GM18868 (cell line): ENCODE measurements around the gene F2RL1.
"Not testable (repeated sequence)": the region's sequence is repeated elsewhere in the genome, so short reads cannot be mapped to it uniquely, and the experiment has no call there.

Experiments
- ATAC-seq: cut with Tn5 transposase; IDR thresholded peaks from one replicate; pipeline ENCODE4 v1.9.1; 2021; ENCODE audit warnings: mild to moderate bottlenecking, moderate library complexity; ENCODE audit not compliant: unreplicated experiment

F2RL1 gene, protein sequence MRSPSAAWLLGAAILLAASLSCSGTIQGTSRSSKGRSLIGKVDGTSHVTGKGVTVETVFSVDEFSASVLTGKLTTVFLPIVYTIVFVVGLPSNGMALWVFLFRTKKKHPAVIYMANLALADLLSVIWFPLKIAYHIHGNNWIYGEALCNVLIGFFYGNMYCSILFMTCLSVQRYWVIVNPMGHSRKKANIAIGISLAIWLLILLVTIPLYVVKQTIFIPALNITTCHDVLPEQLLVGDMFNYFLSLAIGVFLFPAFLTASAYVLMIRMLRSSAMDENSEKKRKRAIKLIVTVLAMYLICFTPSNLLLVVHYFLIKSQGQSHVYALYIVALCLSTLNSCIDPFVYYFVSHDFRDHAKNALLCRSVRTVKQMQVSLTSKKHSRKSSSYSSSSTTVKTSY

DNA sequence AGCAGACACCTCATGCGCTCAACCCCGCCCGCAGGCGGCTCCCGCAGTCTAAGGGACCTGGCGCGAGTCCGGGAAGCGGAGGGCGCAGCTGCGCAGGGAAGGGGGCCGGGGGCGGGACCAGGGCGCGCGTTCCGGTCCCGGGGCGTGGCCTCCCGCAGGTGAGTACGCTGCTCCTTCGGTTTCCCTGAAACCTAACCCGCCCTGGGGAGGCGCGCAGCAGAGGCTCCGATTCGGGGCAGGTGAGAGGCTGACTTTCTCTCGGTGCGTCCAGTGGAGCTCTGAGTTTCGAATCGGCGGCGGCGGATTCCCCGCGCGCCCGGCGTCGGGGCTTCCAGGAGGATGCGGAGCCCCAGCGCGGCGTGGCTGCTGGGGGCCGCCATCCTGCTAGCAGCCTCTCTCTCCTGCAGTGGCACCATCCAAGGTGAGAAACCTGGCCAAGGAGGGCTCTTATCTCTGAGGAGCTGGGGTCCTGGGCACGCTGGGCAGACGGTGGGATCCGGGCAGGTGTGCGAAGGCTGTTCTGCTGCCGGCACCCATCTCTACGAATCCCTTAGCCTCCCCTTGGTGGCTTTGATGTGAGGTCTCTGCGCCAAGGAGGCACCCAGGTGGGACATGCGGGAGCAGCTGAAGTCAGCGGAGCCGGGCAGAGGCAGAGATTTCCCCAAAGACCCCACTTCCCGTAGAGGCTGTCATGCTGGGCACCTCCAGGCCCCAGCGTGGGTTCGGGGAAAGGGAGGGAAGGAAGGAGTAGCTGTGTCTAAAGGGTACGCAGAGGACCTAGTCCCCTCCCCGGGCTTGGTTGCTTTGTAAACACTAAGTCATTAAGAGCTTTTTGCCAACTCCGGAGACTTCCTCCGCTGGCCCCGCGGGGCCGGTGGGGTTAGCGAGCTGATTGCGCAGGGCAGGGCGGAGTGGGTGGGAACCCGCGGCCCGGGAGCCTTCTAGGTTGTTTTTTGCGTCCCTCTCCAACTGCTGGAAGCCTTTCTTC lies at the start of gene F2RL1:
TSS of gene F2RL1 (plus strand) at position 187 of the 988 bp plus-strand sequence. CDS start at position 340, 153 bp downstream.
- no peak for ATAC-seq

DNA sequence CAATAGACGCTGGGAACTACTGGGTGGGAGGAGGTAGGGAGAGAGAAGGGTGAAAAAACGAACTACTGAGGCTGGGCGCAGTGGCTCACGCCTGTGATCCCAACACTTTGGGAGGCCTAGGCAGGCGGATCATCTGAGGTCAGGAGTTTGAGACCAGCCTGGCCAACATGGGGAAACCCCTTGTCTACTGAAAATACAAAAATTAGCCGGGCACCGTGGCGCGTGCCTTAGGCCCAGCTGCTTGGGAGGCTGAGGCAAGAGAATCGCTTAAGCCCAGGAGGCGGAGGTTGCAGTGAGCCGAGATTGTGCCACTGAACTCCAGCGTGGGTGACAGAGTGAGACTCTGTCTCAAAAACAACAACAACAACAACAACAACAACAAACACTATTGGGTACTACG lies 47.8 kb upstream of the F2RL1 start:
- ATAC-seq = not testable (repeated sequence)

DNA sequence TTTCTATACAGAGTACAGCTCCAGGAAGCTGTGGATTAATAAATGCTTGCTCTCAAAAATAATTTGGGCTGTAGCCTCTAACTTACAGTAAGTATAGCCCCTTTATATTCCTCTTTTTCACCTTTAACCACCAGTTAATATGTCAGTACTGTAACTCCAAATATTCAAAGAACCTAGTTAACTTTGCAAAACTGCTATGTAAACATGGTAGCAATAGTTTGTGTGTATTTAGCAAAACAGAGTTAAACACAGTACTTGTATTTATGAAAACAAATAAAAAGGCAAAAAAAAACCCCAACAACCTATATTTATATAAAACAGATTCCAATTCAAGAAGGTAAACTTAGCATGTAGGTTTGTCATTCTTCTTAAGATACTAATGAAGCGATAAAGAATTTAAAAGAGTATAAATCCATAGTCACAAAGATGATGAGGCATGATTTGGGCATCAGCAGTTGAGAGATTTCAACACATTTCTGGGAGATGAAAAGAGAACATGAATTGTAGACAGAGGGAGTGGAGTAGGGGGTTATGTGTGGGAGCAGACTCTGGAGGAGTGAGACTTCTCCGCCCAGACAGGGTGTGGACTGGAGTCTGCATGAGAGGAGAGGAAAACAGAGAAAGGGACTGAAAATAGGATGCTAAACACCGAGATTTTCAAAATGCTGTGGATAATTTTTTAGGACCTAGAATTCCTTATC lies 47.0 kb upstream of the F2RL1 start:
- no peak for ATAC-seq

DNA sequence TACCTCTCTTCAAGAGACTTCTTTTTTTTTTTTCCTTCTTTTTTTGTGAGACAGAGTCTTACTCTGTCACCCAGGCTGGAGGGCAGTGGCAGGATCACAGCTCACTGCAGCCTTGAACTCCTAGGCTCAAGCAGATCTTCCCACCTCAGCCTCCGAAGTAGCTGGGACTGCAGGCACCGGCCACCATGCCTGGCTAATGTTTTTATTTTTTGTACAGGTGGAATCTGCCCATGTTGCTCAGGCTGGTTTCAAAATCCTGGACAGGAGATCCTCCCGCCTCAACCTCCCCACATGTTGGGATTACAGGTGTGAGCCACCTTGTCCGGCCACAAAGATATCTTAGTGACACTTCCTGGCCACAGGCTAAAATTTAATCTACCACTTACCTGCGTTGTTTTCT lies 42.9 kb upstream of the F2RL1 start:
- no peak for ATAC-seq

DNA sequence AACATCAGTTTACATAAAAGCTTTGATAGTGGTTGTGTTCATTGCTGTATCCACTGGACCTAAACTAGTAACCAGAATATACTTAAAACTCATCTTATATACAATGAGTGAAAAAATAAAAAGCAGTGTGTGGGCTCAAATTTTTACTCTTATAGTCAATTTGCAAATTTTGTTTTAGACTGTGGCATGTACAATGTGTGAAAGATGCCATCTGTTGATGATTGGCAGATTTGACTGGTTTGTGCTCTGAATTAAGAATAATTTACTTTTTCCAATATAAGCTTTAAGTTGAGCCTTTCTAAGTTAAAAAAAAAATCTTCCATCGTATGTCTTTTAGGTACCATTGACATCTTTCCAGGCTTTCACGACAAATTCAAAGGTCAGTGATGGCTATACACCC lies 42.4 kb upstream of the F2RL1 start:
- no peak for ATAC-seq

DNA sequence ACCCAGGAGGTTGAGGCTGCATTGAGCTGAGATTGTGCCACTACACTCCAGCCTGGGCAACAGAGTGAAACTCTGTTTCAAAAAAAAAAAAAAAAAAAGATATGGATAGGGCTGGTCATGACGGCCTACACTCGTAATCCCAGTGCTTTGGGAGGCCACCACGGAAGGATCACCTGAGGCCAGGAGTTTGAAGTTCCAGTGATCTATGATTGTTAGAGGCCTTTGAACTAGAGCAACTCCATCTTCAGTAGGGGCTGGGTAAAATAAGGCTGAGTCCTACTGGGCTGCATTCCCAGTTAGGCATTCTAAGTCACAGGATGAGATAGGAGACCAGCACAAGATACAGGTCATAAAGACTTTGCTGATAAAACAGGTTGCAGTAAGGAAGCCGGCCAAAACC lies 38.2 kb upstream of the F2RL1 start:
- ATAC-seq = not testable (repeated sequence)

DNA sequence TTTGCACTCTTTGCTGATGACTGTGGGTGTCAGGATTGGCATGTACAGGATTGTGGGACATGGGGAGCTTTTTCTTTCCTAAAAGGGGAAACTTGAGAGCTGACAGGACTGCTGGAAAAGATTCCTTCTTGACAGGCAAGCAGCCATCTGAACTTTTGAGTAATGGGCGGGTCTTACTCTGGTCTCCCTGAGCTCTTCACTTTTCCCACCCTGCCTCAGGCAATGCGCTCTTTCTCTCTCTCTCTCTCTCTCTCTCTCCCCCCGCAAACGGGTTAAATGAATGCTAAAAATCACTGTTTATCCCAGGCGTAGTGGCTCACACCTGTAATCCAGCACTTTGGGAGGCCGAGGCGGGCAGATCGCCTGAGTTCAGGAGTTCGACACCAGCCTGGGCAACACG lies 37.1 kb upstream of the F2RL1 start:
- no peak for ATAC-seq

DNA sequence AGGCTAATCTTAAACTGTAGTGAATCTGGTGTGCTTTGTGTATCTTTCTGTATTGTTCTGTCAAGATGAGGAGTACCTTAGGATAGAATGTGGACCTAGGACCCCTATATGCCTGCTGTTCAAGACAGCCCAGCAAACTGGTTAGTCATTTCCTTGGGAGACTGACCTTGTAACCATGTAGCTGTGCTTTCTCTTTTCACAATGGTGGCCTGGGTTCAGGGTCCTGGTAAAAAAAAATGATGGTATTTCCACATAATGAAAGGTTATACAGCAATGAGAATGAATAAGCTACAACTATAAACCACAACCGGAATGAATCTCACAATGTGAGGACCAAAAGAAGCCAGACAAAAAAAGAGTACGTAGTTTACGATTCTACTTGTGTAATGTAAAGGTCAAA lies 36.4 kb upstream of the F2RL1 start:
- ATAC-seq = no peak

DNA sequence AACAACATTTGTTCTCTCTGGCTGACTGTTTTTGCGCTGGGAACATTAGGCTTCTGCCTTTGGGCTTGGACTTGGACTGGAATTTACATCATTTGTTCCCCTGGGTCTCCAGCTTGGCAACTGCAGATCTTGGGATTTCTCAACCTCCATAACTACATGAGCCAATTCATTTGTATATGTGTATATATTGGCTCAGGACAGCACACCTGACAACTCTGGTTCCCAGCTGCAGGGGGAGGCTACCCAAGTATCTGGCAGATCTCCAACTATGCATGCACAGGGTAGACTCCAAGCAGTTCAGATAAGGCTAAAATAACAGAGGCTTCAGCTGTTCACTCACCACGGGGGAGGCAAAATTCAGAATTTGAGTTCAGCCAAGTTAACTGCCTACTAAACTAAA lies 31.6 kb upstream of the F2RL1 start:
- ATAC-seq = no peak

DNA sequence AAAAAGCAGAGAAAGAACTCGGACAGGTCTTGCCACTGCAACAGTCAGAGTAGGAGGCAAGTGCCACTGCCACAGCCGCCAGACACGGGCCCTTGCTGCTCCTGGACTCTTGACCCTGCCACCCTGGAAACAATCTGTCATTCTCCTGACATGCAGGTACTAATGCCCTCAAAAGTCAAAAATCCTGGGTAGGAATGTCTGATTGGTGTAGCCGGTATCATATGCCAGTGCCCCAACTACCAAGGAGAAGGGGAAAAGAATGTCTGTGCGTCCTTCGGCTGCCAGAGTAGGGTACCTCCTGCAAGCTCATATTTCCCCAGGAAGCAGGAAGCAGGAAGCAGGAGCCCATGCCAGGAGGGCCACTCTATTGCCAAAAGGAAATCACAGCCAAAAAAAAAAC lies 30.5 kb upstream of the F2RL1 start:
- ATAC-seq = no peak

DNA sequence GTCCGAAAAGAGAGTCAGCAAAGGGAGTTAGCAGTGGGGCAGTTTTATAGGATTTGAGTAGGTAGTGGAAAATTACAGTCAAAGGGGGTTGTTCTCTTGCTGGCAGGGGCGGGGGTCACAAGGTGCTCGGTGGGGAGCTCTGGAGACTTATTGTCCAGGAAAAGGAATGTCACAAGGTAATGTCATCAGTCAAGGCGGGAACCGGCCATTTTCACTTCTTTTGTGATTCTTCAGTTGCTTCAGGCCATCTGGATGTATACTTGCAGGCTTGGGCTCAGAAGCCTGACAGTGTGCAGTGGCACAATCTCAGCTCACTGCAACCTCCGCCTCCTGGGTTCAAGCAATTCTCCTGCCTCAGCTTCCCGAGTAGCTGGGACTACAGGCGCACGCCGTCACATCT lies 29.6 kb upstream of the F2RL1 start:
- not testable (repeated sequence) for ATAC-seq

DNA sequence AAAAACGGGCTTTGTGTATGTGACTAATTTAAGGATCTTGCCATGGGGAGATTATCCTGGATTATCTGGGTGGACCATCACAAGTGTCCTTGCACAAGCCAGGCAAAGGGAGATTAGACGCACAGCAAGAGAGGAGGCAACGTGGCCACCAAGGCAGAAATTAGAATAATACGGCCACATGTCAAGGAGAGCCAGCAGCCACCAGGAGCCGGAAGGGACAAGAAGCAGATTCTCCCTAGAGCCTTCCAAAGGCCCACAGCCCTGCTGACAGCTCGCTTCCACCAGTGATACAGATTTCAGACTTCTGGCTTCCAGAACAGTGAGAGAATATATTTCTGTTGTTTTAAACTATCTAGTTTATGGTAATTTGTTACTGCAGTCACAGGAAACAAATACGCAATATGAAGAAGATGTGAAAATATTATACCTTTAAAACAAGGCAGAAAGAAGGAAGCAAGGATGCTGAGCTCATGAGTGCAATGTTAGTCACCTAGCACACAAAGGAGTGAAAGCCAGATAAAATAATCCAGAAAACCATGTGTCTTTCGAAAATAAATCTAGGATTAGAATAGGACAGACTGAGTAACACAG lies 28.7 kb upstream of the F2RL1 start:
- no peak for ATAC-seq

DNA sequence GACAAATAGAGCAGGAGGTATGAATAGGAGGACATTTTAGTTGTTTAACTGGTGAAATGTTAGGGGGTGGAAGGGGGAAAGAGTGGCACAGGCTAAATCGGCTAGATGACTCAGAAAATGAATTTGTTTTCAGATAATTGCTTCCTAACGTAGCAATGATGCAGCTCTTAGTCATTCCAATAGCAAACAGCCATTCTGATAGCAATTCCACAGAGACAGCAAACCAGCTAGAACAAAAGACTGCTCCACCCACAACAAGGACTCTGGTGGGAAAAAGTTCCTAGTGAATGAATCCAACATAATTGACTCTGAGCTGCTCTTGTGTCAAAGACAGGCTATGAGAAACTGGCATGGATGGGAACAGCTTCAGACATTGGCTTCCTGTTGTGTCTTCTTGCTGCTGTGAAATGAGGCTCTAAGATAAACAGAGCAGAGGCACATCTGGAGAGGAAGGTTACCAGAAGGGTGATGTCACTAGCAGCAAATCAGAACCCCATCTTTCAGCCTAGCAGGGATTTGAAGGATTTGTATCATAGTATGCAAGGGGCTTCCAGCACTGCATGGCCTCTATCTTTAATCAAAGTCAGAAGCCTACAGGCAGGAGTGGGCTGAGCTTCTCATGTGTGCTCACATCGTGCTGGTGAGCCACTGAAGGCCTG lies 28.1 kb upstream of the F2RL1 start:
- no peak for ATAC-seq

DNA sequence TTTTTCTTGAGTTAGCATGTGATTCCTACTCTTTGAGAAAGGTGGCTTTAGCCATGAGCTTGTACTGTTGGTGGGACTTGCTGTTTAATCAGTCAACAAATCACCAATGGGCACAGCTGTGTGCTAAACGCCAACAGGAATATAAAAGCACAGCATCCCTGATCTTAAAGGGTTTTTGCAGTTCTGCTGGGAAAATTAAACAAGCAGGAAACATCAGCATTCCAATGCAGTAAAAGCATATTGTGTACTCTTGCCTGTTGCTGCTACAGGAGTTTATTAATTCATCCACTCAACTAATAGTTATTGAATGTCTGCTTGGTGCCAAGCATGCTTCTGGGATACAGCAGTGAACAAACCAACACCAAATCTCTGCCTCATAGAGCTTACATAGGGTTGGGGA lies 27.4 kb upstream of the F2RL1 start:
- no peak for ATAC-seq

DNA sequence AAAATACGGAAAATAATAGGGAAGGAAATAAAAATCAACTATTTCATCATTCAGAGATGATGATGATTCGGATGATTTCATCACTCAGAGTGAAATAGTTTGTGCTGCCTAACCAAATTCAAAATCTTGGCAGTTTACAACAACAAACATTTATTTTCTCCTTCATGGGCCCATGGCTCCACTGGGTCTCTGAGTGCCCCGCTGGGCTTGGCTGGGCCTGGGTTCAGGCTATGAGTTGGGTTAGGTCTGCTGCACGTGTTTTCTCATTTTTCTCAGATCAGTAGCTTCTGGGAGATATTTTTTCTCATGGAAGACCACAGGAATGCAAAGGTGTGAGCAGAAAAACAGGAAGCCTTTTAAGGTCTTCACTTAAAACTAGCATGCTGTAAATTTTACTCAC lies 24.0 kb upstream of the F2RL1 start:
- no peak for ATAC-seq

DNA sequence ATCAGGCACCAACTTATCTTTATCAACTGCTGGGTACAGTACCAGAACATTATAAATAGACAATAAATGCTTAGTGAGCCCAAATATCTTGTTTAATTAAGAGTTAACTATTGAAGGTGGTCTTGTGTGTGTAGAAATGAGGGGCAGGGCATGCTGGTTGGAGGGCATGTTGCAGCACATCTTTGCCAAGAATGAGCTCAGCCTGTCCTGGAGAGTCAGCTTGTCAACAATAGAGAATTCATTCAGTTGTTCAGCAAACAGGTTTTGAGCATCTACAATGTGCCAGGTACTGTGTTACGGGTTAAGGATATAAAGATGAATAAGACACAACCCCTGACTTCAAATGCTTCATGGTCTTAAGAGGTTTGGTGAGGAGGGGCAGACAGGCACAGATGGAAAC lies 19.2 kb upstream of the F2RL1 start:
- ATAC-seq = no peak

DNA sequence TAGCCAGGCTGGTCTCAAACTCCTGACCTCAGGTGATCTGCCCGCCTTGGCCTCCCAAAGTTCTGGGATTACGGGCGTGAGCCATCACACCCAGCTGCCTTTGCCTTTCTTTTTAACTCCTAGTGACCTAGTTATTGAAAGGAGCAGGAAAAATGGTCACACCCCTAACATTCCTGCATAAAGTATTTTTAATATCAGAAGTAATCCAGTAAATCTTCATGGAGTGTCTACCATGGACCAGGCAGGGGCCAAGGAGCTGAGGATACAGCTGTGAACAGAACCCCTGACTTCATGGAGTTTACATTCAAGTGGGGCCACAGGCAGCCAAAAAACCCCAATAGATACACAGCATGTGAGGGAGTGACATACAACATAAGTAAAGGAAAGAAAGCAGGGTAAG lies 18.3 kb upstream of the F2RL1 start:
- no peak for ATAC-seq

DNA sequence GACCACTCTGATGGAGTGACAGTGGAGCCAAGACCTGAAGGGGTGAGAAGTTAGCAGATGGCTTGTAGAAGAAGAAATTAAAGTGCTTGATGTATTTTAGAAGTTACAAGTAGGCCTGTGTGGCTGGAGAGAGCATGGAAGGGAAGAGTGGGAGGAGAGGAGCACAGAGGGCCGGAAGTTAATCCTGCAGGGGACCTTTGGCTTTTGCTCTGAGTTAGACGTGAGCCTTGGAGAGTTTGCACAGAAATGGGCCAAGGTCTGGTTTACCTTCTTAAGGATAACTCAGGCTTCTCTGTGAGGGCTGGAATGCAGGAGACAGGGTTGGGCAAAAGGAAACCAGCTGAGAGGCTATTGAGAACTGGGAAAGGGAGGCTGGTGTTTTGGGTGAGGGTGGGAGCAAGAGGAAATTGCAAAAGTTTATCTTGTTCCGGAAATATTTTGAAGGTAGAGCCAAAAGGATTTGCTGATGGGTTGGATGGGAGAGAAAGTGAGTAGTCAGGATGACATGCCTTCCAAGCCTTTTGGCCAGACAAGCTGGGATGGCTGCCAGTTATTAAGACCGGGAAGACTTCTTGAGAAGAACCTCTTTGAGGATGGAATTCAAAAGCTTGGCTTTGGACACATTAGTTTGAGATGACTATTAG lies 17.5 kb upstream of the F2RL1 start:
- ATAC-seq = no peak

DNA sequence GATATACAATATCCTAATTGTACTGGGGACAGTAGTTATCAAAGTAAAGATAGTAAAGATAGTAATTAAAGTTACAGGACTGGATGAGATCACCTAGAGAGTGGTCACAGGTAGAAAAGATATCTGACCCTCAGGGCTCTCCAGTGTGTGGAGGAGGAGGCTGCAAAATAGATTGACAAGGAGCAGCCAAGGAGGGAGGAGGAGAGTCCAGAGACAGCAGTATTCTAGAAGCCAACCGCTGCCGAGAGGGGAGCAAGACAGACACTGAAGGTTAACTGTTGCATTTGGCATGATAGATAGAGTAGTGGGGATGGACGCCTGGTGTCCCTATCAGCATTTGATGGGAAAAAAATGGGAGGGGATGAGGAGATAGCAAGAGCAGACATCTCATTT lies 17.0 kb upstream of the F2RL1 start:
- no peak for ATAC-seq

DNA sequence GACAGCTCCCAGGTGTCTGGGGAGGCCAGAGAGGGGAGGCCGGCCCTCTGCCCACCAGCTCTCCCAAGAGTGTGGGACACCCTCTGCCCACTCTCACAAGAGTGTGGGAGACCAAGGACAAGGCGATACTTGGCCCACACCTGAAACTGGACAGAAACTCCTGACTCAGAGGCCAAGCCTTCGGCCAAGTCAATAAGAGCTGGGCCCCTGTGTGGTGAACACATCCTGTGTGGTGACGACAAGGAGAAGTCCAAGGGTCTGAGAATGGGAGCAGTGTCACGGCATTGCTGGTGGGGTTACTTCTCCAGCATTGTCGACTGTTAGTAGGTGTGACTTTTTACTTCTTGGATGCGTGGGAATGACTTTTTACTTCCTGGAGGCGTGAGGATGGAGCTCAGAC lies 14.6 kb upstream of the F2RL1 start:
- ATAC-seq = no peak
